T-helper 2 cell treated with Interferon-gamma antibody and Interleukin-4, amounts not matched to agents 5 μg/mL and 100 μg/mL, for 36 hours (primary cell): ENCODE measurements around the gene CDK5R2.
A peak's percentile ranks its signal among the peaks of the same experiment; 100 is the strongest.

Source experiments
- DNase-seq: peaks from one replicate; pipeline ENCODE4 v3.0.0; 2021; ENCODE audit warnings: low spot score
- H3K27ac Mint-ChIP-seq: one replicate; pipeline ENCODE4 v1.8.0; 2021; ENCODE audit warnings: mild to moderate bottlenecking, mixed read lengths
- H3K27me3 Mint-ChIP-seq: one replicate; pipeline ENCODE4 v1.8.0; 2021; ENCODE audit warnings: low read depth, mixed read lengths
- H3K36me3 Mint-ChIP-seq: one replicate; pipeline ENCODE4 v1.8.0; 2021; ENCODE audit warnings: low read depth, mixed read lengths
- H3K4me1 Mint-ChIP-seq: one replicate; pipeline ENCODE4 v1.8.0; 2021; ENCODE audit warnings: low read depth, mixed read lengths
- H3K4me3 Mint-ChIP-seq: one replicate; pipeline ENCODE4 v1.8.0; 2022; ENCODE audit warnings: mild to moderate bottlenecking, moderate library complexity, mixed read lengths
- H3K9me3 Mint-ChIP-seq: one replicate; pipeline ENCODE4 v1.8.0; 2021; ENCODE audit warnings: mixed read lengths

The CDK5R2 gene

DNA sequence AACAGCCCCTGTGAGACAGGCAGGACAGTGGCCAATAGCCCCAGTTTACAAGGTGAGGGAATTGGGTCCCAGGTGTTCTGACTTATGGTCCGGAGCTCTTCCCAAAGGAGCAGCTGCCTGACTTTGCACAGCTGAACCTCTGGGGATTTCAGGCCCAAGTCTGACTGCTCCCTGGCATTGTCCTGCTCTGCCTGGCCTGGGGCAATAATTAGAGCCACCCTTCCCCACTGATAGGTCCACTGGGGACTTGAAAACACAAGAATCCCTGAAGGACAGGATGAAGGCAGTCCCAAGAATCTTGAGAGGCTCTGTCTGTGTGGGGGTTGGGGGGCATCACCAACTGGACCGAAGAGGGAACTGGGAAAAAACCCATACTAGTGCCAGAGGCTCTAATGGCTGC is 29.2 kb downstream of the CDK5R2 start:
- Mint-ChIP-seq H3K36me3 (no peaks in the 10 kb centered on the region), H3K27ac (no peak overlapping the region), H3K4me3 (no peak overlapping the region), H3K27me3 (peaks cover 82% of the 10 kb centered on the region), H3K9me3 (no peaks in the 10 kb centered on the region), H3K4me1 (peaks cover 3% of the 10 kb centered on the region)
- no peak for DNase-seq

DNA sequence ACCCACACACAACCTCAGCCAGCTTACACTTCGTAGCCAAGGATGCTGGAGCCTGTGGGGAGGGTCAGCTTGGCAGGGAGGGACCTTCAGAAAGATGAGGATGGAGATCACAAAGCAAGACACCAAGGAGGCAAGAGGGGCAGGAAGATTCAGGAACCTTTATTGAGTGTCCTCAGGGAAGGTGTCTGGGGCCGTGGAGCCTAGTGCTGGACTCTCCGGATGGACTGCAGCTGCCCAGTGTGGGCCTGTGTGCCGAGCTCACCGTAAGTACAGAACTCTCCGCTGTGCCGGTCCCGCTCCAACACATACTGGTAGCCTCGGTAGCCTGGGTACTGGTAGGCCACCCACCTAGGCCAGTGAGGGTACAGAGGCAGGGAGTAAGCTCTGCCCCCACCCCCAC is 30.6 kb downstream of the CDK5R2 start:
- DNase-seq, result no peak
- H3K4me1 Mint-ChIP-seq, result no peaks in the 10 kb centered on the region
- no peaks in the 10 kb centered on the region for H3K9me3 Mint-ChIP-seq
- peaks cover 85% of the 10 kb centered on the region for H3K27me3 Mint-ChIP-seq
- H3K27ac Mint-ChIP-seq, result no peak overlapping the region
- H3K4me3 Mint-ChIP-seq, result no peak overlapping the region
- no peaks in the 10 kb centered on the region for H3K36me3 Mint-ChIP-seq

DNA sequence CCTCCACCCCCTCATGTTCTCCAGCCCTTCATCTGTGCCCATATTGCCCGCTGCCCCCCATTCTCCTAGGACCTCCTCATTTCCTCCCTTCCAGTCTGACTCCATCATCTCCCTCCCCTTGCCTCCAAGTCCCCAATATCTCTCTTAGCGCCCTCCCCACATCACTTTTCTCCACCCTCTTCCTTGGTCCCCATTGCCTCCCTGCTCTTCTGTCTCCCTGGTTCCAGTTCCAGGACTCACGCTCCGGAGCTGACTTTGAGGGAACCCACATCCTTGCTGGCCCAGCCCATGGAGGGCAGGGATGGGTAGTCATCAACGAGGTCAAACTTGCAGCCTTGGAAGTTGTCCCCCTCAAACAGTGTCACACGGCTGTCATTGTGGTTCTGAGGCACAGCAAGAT is 31.1 kb downstream of the CDK5R2 start:
- no peak overlapping the region for H3K27ac Mint-ChIP-seq
- no peak for DNase-seq
- H3K4me1 Mint-ChIP-seq, result no peaks in the 10 kb centered on the region
- no peaks in the 10 kb centered on the region for H3K9me3 Mint-ChIP-seq
- H3K4me3 Mint-ChIP-seq, result no peak overlapping the region
- peaks cover 88% of the 10 kb centered on the region for H3K27me3 Mint-ChIP-seq
- no peaks in the 10 kb centered on the region for H3K36me3 Mint-ChIP-seq

GRCh38 chr2:218991674-218992168 is 32.3 kb downstream of the CDK5R2 start:
- no peaks in the 10 kb centered on the region for H3K36me3 Mint-ChIP-seq
- no peaks in the 10 kb centered on the region for H3K4me1 Mint-ChIP-seq
- H3K9me3 Mint-ChIP-seq, result no peaks in the 10 kb centered on the region
- DNase-seq, result no peak
- H3K27ac Mint-ChIP-seq, result no peak overlapping the region
- H3K4me3 Mint-ChIP-seq, result no peak overlapping the region
- H3K27me3 Mint-ChIP-seq, result peaks cover 88% of the 10 kb centered on the region

GRCh38 chr2:218992196-218992595 is 32.7 kb downstream of the CDK5R2 start:
- no peaks in the 10 kb centered on the region for H3K4me1 Mint-ChIP-seq
- no peak overlapping the region for H3K4me3 Mint-ChIP-seq
- H3K27me3 Mint-ChIP-seq, result peaks cover 86% of the 10 kb centered on the region
- DNase-seq, result no peak
- H3K9me3 Mint-ChIP-seq, result no peaks in the 10 kb centered on the region
- H3K36me3 Mint-ChIP-seq, result no peaks in the 10 kb centered on the region
- H3K27ac Mint-ChIP-seq, result no peak overlapping the region

GRCh38 chr2:218992703-218993344 is 33.4 kb downstream of the CDK5R2 start:
- Mint-ChIP-seq H3K9me3 (no peaks in the 10 kb centered on the region), H3K4me1 (no peaks in the 10 kb centered on the region), H3K27me3 (peaks cover 84% of the 10 kb centered on the region), H3K36me3 (no peaks in the 10 kb centered on the region), H3K4me3 (no peak overlapping the region), H3K27ac (no peak overlapping the region)
- no peak for DNase-seq

GRCh38 chr2:218993345-218994315 is 34.2 kb downstream of the CDK5R2 start, which contains the start of gene CRYBA2:
Gene CRYBA2 (minus strand): TSS chr2:218993422. CDS start chr2:218993176, 246 bp downstream.
- Mint-ChIP-seq H3K27me3 (peaks cover 88% of the 10 kb centered on the region), H3K9me3 (no peaks in the 10 kb centered on the region), H3K4me3 (no peak within 1 kb of the TSS), H3K36me3 (no peaks in the 10 kb centered on the region), H3K4me1 (no peaks in the 10 kb centered on the region), H3K27ac (no peak within 1 kb of the TSS)
- DNase-seq, result no peak

- Mint-ChIP-seq H3K4me1 (no peaks in the 10 kb centered on the region), H3K27me3 (peaks cover 84% of the 10 kb centered on the region), H3K4me3 (no peak overlapping the region), H3K36me3 (no peaks in the 10 kb centered on the region), H3K9me3 (no peaks in the 10 kb centered on the region), H3K27ac (no peak overlapping the region)
- no peak for DNase-seq
Observed at GRCh38 chr2:218995561-218995960, 36.1 kb downstream of the CDK5R2 start.

DNA sequence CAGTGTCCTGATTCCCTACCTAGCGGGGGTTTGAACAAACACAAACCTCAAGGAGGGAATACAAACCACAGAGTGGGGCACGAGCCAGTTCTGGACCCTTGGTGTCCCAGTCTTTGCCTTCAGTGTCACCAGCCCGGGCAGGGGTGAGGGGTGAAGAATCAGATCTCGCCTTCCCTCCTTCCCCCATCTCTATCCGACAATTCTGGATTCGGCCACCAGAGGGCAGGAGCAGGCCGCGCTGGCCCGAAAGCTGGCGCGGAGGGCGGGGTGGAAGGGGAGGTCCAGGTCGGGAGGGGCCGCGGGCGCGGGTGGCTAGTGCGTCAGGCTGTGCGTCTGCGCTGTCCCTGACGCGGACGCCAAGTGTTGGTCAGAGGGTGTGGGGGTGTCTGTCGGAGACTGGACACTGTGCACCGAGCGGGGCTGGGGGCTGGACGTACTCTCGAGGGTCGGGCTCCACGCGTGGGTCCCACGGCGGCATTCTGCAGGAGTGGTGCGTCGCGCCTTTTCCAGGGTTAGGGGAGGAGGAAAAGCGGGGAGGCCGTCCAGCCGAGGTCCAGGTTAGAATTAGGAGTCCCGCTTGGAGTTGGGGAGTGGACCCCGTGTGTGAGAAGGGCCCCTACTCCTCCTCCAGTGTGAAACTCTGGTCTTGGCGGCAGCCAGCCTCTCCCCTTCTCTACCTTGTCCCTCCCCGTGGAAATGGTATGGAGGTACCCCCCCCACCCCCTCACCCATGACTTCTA is 36.7 kb downstream of the CDK5R2 start:
- Mint-ChIP-seq H3K4me3 (no peak overlapping the region), H3K36me3 (no peaks in the 10 kb centered on the region), H3K27me3 (peaks cover 84% of the 10 kb centered on the region), H3K9me3 (no peaks in the 10 kb centered on the region), H3K27ac (no peak overlapping the region), H3K4me1 (no peaks in the 10 kb centered on the region)
- peak; percentile 71 for DNase-seq

DNA sequence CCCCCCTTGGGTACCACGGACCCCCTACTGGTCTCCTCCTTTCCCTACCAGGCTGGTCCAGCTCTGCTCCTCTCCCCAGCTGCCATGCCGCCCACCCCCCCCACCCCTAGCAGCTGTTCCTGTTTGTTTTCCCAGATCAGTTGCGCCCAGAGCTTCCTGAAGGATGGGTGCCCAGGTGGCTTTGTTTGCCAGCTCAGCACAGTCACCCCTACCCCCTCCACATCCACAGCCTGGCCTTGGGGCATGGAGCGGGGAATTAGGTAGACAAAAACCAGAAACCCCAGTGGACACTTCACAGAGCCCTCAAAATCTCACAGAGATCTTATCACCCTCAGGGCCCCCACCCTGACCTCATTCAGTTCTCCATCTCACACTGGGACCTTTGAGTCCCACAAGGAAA is 37.5 kb downstream of the CDK5R2 start:
- H3K4me3 Mint-ChIP-seq, result no peak overlapping the region
- no peak for DNase-seq
- no peaks in the 10 kb centered on the region for H3K9me3 Mint-ChIP-seq
- no peaks in the 10 kb centered on the region for H3K4me1 Mint-ChIP-seq
- H3K27ac Mint-ChIP-seq, result no peak overlapping the region
- H3K36me3 Mint-ChIP-seq, result no peaks in the 10 kb centered on the region
- H3K27me3 Mint-ChIP-seq, result peaks cover 76% of the 10 kb centered on the region

GRCh38 chr2:218997731-218998130 is 38.3 kb downstream of the CDK5R2 start:
- Mint-ChIP-seq H3K27ac (no peak overlapping the region), H3K4me3 (no peak overlapping the region), H3K36me3 (no peaks in the 10 kb centered on the region), H3K4me1 (peaks cover 2% of the 10 kb centered on the region), H3K9me3 (no peaks in the 10 kb centered on the region), H3K27me3 (peaks cover 74% of the 10 kb centered on the region)
- DNase-seq, result no peak

DNA sequence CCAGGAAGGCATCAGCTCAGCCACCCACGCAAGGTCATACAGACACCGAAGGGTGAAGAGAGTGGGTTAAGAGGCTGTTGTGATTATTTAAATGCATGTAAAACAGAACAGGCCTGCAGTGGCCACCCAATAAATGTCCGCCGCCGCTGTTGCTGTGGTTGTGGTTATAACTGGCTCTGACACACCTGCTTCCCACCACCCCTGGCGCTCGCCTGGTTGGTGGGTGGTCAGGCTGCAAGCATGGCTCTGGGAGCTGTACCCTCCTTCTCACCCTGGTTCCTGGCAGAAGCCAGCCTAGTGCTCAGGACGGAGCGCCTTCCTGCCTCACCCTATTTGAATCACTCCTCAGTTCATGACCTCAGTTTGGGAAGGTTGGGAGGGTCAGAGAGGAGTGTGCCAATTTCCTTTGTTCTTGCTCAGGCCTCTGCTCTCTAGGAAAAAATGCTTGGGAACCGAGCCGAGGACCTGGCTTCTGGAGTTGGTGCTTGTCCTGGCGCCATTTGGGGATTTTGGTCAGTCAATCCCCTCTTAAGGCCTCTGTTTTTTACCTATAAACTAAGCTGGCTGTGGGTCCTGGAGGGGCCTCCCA is 39.0 kb downstream of the CDK5R2 start:
- H3K4me3 Mint-ChIP-seq, result no peak overlapping the region

GRCh38 chr2:218999021-218999880 is 39.8 kb downstream of the CDK5R2 start:
- H3K36me3 Mint-ChIP-seq, result no peaks in the 10 kb centered on the region
- H3K27me3 Mint-ChIP-seq, result peaks cover 78% of the 10 kb centered on the region
- H3K4me3 Mint-ChIP-seq, result no peak overlapping the region

More for the DNA sequence above, 39.0 kb downstream of the CDK5R2 start:
- no peak for DNase-seq
- Mint-ChIP-seq H3K36me3 (no peaks in the 10 kb centered on the region), H3K27ac (no peak overlapping the region), H3K27me3 (peaks cover 78% of the 10 kb centered on the region), H3K9me3 (no peaks in the 10 kb centered on the region), H3K4me1 (peaks cover 2% of the 10 kb centered on the region)

More at GRCh38 chr2:218999021-218999880, 39.8 kb downstream of the CDK5R2 start:
- Mint-ChIP-seq H3K27ac (no peak overlapping the region), H3K4me1 (peaks cover 2% of the 10 kb centered on the region), H3K9me3 (no peaks in the 10 kb centered on the region)
- DNase-seq, result no peak
